Panc1 (cell line): ENCODE measurements around the gene MPHOSPH6.

Source experiments
- CTCF ChIP-seq: fragments of 450-650 bp; IDR thresholded peaks from 2 replicates; pipeline ENCODE4 v1.5.1; 2017; ENCODE audit warnings: mild to moderate bottlenecking
- POLR2AphosphoS5 ChIP-seq: IDR thresholded peaks from 2 replicates; pipeline ENCODE4 v1.6.1; 2012; ENCODE audit warnings: mild to moderate bottlenecking, low read depth, low read length, moderate library complexity
- REST ChIP-seq, 2 experiments: IDR thresholded peaks; 2 replicates each; pipeline ENCODE4 v1.6.1; 2011 to 2012; ENCODE audit warnings: low read depth in 2 of 2, control low read depth in 1 of 2, low read length in 1 of 2, mild to moderate bottlenecking in 1 of 2, moderate library complexity in 1 of 2; ENCODE audit not compliant: insufficient read depth in 1 of 2

GRCh38 chr16:82119405-82119804 is 50.6 kb downstream of the MPHOSPH6 start:
- TF ChIP-seq CTCF (no peak), REST (IDR thresholded peaks at IDR 0.05; ENCODE audit: insufficient read depth in 1 of 2, low read depth in 2 of 2, low read length in 1 of 2) (no peak), POLR2AphosphoS5 (no peak)
